Measurements from ENCODE around the gene ITGB3. TPM values are rescaled to one million over a fixed set of nuclear protein-coding genes. Genes with fewer than 3 reads are reported as not detected.

ITGB3 gene
- total and polyA plus RNA-seq, 10 of the 15 experiments (the other 5 are each of a cell fraction or from before 2014, with no cell fraction given) = 0.69 to 22.8 (median 13.6) TPM

- H3K36me3 ChIP-seq (ENCODE audit: control insufficient read depth in 2 of 2, insufficient read depth in 2 of 2, low read length in 1 of 2) = peaks cover 0 to 2% of the 10 kb centered on the region in 2 experiments; a peak in 1 of 4 replicates
- no peaks in the 10 kb centered on the region for H4K20me1 ChIP-seq (ENCODE audit: control insufficient read depth, insufficient read depth)
- in situ Hi-C loops (cut with MboI) = no loop called here
- SMC1A ChIA-PET (ENCODE audit: uncharacterized antibody, unreplicated experiment) = interaction anchor here (1.1 to 3.7 kb wide), 5 partner anchors 9 to 99 kb away, joined by 4 to 17 read pairs (median 11); no protein-coding TSS in a partner anchor
- intact Hi-C loops (cut with micrococcal nuclease; ENCODE audit: unreplicated experiment) = no loop called here
- FAIRE-seq = no peak
- H3K79me2 ChIP-seq (ENCODE audit: control insufficient read depth, insufficient read depth, low read length) = no peaks in the 10 kb centered on the region
- H3K4me2 ChIP-seq (ENCODE audit: control insufficient read depth, insufficient read depth) = no peak overlapping the region
- H3K27me3 ChIP-seq (replicated peaks in 1 of 2; ENCODE audit: control insufficient read depth in 2 of 2, insufficient read depth in 2 of 2, low read length in 1 of 2) = no peaks in the 10 kb centered on the region
- no peaks in the 10 kb centered on the region for H3K4me1 ChIP-seq (ENCODE audit: control insufficient read depth, insufficient read depth, low read length)
- RAD21 ChIA-PET (ENCODE audit: unreplicated experiment) = interaction anchor here (0.9 kb wide), 1 partner anchor 68 kb away, joined by 3 read pairs; no protein-coding TSS in a partner anchor
- H3K9ac ChIP-seq (ENCODE audit: control insufficient read depth, insufficient read depth, low read length) = no peak overlapping the region
- no peak for DNase-seq (ENCODE audit: low read depth, low spot score)
- POLR2A ChIA-PET = no interaction called here
- WGBS (ENCODE audit: insufficient coverage, insufficient replicate concordance, low lambda C conversion rate, missing lambda C conversion rate) = 78% methylated on average over 13 of the region's 13 CpGs
- ATAC-seq = no peak
- no TSS peak for BruUV-seq (replicated peaks)
- no peak overlapping the region for H3K4me3 ChIP-seq
- H3K9me3 ChIP-seq (replicated peaks; ENCODE audit: control insufficient read depth, insufficient read depth, low read length) = no peaks in the 10 kb centered on the region
- CTCF ChIA-PET = interaction anchor here (3.8 kb wide), 1 partner anchor 69 kb away, joined by 18 read pairs; no protein-coding TSS in a partner anchor
- H3K27ac ChIP-seq (ENCODE audit: control insufficient read depth, insufficient read depth) = no peak overlapping the region
- no peak overlapping the region for H2AFZ ChIP-seq (ENCODE audit: control insufficient read depth, low read depth, low read length)
- TF ChIP-seq ZNF24 (IDR thresholded peaks at IDR 0.05) (no peak), CBFB (IDR thresholded peaks at IDR 0.05; ENCODE audit: low read depth) (no peak), ATF3 (IDR thresholded peaks at IDR 0.05; ENCODE audit: borderline replicate concordance, extremely low read depth, low read depth, low read length) (no peak), ATF2 (IDR thresholded peaks at IDR 0.05; ENCODE audit: low read length) (no peak), NKRF (conservative IDR thresholded peaks at IDR 0.05) (no peak), PRDM15 (CRISPR knock-in tag; IDR thresholded peaks at IDR 0.05) (no peak), ELK1 (IDR thresholded peaks at IDR 0.05; ENCODE audit: low read depth, low read length) (no peak), PBX3 (IDR thresholded peaks at IDR 0.05; ENCODE audit: insufficient replicate concordance, low read depth, low read length) (no peak), MXI1 (IDR thresholded peaks at IDR 0.05; ENCODE audit: low read depth, low read length) (no peak)
Measured at GRCh38 chr17:47299239-47299910, 45.7 kb downstream of the ITGB3 start.
